Activated CD4-positive, alpha-beta T cell treated with anti-CD3 and anti-CD28 coated beads, Interleukin-2, amount 50 U/mL, for 16 hours (primary cell): Measurements from ENCODE around the gene MEIG1.
A peak's percentile ranks its signal among the peaks of the same experiment; 100 is the strongest.
"Not testable (repeated sequence)": the region's sequence is repeated elsewhere in the genome, so short reads cannot be mapped to it uniquely, and the experiment has no call there.

Experiments used
- DNase-seq: peaks from one replicate; pipeline ENCODE4 v3.0.0-alpha.2; 2020

MEIG1 gene, protein sequence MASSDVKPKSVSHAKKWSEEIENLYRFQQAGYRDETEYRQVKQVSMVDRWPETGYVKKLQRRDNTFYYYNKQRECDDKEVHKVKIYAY

DNA sequence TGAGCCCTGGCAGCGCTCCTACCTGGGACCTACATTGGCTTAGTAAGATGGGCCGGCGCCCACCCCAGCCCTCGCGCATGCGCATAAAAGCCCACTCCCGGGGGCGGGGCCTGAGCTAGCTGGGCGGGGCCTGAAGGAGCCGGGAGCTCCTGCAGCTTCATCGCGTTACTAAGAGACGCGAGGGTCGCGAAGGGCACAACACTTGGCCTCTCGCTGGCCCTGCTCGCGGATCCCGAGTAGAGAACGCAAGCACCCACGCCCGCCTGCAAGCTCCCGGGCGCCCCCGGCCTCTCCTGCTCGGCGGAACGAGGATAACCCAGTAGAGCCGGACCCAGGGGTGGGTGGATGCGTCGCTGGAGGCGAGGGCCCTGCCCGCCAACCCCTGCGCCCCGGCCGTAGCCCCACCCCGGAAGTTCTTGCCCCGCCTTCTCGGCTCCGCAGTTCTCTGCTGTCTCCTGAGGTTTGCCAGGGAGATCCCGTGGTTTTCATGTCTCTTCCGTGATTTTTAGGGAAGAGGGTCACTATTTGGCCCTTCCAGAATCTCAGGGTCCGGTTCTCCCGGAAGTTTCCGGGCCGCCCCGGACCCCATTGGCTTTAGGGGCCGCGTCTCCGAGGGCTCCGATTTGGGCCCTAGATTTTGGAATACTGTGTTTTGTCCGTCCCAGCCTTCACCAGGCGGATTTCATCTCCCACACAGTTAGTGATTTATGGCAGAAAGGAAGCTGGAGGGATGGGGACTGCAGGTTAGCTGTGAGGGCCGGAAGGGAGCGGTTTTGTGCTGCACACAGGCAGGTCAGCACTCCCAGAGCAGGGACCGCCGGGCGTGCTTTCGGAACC lies at the start of gene MEIG1:
MEIG1 (plus strand) TSS at position 168 of the 837 bp plus-strand sequence. CDS start 7,081 bp downstream, outside the sequence.
- peak; percentile 91 for DNase-seq

DNA sequence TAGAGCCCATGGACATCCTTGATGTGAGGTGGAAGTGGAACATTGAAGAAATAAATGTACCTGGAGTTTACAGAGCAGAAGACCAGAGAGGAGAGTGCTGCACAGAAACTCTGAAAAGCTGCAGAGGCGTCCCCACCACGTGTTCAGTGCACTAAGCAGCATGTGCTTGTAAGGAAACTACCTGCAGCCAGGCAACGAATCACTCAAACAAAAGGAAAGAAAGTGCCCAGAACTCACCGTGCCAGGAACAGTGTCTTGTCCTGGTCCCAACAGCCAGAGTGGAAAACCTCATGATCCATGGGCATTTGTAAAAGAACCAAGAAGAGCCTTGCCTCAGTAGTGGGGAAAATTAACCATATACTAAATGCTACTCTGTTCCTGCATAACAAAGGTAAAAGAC lies 48.2 kb upstream of the MEIG1 start:
- no peak for DNase-seq

DNA sequence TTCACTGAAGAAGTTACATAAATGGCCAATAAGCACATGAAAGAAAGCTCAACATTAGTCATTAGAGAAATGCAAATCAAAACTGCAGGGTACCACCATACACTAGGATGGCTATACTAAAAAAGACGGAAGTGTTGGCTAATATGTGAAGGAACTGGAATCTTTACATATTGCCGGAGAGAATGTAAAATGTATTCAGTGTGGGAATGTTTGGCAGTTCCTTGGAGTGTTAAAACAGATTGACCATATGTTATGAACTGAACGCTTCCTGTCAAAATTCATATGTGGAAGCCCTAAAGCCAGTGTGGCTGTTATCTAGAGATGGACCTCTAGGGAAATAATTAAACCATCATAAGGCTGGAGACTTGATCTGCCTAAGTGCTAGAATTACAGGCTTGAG lies 47.4 kb upstream of the MEIG1 start:
- no peak for DNase-seq

DNA sequence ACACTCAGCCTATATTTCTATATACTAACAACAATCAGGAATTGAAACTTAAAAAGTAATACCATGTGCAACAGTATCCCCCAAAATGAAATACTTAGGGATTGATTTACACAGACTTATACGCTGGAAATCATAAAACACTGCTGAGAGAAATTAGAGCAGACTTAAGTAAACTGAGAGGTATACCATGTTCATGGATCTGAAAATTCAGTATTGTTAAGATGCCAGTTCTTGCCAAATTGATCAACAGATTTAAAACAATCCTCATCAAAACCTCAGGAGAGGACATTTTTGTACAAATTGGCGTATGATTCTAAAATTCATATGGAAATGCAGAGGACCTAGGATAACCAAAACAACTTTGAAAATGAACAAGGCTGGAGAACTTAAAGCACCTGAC lies 42.6 kb upstream of the MEIG1 start:
- DNase-seq = no peak

DNA sequence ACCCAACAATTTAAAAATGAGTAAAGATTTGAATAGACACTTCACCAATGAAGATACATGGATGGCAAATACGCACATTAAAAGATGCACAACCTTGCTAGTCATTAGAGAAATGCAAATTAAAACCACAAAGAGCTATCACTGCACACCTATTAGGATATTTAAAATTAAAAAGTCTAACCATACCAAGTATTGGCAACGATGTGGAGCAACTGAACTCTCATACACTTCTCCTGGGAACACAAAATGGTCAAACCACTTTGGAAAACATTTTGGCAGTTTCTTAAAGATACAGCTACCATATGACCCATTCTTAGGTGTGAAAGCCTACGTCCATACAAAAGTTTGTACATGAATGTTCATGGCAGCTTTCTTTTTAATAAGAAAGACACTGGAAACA lies 41.4 kb upstream of the MEIG1 start:
- no peak for DNase-seq

DNA sequence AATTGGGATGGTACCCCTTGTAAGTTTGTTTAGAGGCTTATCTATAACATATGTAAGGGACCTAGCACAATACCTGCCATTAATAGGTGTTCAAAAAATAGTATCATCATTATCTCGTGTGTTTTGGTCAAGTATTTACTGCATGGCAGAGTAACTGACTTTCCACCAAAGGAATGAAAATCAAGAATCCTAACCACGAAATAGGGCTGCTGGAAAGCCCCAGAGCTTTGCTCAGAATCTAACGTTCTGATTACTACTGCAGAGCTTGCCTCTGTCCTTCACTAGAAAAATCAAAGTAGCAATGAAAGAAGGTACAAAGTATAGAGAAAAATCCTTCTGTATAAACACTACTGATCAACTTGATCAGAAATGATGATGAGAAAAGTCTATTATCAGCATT lies 40.2 kb upstream of the MEIG1 start:
- DNase-seq = no peak

DNA sequence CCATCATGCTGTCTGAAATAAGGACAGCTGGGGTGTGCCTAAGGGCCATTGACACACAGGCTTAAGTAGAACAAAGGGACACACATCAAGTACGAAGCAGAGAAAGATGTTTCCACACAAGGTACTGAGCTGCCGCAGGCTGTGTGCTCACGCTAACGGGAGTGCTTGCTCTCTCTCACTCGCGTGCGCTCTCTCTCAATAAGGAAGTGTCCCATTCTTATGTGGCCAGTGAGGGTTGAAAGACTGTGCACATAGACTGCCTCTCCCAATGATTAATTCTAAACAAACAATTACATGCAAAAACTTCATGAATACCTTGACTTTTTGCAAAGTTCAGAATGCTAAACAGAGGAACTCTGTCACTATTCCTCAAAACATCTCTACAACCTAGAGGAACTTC lies 35.2 kb upstream of the MEIG1 start:
- no peak for DNase-seq

DNA sequence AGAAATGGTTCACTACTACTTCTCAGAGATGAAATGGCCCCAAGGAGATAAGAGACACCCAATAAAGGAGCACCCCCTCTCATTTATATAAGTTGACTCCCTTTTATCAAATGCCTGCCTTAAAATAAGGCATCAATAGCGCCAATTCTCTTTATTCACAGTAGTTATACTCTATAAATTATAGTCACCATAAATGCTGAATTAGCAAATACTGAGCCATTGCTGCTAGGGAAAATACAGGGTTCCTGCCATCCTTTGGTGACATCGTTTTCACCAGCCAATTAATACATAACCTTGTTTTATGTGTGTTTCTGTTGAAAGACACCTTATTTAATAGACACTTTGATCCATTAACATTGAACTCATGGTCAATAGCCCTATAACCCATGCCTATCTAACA lies 33.9 kb upstream of the MEIG1 start:
- DNase-seq = no peak

DNA sequence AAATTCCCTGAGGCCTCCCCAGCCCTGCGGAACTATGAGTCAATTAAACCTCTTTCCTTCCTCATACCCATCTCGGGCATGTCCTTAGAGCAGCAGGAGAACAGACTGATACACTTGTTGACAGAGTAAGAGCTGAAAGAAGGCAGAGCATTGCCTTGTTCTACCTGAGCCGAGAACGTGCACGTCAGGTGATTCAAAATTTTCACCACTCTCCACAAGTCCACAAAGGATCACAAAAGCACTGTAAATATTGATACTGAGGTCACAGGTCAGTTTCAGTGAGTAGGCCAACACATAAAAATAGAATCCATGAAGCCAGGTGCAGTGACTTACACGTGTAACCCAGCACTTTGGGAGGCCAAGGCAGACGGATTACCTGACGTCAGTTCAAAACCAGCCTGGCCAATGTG lies 33.1 kb upstream of the MEIG1 start:
- no peak for DNase-seq

DNA sequence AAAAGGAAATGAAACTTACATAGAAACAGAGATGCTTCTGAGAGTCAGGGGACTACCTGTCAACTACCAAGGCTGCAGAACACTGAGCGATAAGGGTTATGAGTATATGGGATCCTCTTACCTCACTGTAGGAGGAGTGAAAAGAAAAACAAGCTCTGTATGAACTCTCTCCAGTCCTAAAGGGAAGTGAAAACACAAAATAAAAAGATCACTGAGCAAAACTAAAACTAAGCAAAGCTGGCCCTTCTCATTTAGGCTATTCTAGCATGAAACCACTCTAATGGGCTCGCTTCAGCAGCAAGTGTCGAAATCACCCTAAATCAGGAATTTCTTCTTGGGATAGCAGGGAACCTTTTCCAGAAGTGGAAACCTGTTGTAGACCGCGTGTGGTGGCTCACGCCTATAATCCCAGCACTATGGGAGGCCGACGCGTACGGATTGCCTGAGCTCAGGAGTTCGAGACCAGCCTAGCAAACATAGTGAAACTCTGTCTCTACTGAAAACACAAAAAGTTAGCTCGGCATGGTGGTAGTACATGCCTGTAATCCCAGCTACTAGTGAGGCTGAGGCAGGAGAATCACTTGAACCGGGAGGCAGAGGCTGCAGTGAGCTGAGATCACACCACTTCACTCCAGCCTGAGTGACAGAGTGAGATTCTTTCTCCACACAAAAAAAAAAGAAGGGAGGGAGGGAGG lies 32.3 kb upstream of the MEIG1 start:
- no peak for DNase-seq

DNA sequence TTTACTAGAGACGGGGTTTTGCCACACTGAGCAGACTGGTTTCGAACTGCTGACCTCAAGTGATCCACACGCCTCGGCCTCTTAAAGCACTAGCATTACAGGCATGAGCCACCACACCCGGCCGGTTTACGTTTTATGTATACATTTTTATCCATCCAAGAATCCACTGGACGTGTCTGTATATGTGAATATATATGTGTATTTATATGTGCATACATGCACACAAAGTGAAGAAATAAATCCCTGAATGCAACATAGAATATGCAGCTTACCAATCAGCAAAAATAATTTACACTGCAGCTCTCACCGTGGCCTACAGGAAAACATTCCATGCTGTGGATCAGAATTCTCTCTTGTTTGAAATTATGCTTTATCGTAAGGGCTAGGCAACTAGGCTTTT lies 28.6 kb upstream of the MEIG1 start:
- no peak for DNase-seq

DNA sequence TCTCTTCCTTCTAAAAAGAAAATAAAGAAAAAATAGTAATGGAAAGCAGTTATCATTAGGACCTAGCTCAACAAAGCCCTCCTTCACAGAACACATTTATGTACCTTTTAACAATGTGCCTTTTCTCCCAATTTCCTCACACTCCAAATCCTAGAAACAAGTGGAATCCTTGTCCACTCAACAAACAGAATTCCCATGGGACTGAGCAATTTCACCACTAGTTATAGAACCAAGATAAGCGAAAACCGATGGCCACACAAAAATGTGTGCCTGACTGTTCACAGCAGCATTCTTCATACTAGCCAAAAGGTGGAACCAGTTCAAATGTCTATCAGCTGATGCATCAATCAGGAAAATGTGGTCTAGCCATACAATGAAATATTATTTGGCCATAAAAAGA lies 22.6 kb upstream of the MEIG1 start:
- no peak for DNase-seq

DNA sequence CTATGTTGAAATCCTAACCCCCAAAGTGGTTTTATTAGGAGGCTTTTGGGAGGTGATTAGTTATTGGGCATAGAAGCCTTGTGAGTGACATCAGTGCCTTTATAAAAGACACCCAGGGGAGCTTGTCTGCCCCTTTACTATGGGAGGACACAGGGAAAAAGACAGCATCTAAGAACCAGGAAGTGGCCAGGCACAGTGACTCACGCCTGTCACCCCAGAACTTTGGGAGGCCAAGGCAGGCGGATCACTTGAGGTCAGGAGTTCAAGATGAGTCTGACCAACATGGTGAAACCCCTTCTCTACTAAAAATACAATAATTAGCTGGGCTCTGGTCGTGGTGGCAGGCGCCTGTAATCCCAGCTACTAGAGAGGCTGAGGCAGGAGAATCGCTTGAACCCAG lies 20.2 kb upstream of the MEIG1 start:
- DNase-seq = peak; percentile 48

DNA sequence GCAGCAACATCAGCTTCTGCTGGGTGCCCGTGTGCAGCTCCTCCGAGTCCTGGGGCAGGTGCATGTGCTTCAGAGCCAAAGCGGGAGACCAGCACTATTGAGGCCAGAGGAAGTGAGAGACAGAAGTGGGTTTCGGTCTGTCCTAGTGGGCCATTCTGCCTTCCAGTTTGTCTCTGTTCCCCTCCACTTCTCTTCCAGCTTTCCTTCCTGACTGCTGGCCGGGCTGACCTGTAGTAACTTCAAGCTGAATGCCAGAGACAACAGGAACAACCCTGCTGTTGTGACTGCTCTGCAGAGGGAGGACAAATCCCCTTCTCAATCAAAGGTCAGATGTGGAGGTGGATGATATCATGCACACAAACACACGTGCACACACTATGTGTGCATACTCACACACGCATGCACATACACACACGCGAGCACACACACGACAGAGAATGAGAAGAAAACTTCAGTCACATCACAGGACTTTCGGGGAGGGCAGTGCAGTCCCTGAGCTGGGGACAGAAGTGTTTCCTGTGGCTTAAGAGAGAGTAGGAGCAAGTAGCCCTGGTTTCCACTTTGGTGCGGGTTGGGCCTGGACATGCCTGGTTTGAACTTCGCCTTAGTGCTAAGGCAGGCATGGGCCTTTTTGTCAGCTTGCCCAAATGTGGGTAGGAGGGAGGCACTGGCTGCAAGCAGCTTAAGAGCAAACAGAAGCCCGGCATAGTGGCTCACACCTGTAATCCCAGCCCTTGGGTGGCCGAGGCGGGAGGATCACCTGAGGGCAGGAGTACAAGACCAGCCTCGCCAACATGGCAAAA lies 16.8 kb upstream of the MEIG1 start:
- not testable (repeated sequence) for DNase-seq

DNA sequence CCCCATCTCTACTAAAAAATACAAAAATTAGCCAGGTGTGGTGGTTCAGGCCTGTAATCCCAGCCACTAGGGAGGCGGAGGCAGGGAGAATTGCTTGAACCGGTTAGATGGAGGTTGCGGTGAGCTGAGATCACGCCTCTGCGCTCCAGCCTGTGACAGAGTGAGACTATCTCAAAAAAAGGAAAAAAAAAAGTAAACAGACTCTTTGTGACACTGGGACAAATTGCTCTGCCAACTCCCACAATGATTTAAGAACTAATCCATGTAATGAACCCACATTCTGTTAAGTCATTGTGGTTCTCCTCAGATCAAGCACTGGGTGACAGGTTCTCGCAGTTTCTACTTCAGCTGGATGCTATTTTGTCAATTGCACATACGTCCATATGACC lies 16.2 kb upstream of the MEIG1 start:
- not testable (repeated sequence) for DNase-seq

DNA sequence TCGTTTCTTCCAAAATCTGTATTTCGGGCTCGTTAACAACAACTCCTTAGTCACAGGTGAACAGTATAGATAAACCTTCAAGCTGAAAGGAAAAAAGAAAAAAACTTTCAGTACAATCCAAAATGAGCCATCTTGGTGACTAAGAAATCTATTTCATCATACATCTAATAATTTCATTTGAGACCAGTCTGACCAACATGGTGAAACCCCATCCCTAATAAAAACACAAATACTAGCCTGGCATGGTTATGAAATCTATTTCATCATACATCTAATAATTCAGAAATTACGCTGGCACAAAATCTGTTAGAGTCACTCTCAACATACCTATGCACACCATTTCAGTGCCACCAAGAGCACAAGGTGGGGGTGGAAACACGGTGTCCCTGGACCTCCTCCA lies 14.1 kb upstream of the MEIG1 start:
- no peak for DNase-seq

DNA sequence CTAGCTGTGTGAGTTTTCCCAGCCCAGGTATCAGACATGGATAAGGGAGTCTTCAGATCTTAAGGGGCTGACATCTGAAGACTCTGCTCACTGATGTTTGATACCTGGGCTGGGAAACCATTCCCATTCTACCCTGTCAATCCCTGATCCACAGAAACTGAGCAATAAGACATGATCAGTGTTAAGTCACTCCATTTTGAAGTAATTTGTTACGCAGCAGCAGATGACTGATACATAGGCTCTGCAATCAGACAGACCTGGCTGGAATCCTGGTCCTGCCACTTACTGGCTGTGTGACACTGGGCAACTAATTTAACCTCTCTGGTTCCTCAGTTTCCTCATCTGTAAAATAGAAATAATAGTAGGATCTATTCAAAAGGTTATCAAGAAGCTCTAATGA lies 11.9 kb upstream of the MEIG1 start:
- no peak for DNase-seq

DNA sequence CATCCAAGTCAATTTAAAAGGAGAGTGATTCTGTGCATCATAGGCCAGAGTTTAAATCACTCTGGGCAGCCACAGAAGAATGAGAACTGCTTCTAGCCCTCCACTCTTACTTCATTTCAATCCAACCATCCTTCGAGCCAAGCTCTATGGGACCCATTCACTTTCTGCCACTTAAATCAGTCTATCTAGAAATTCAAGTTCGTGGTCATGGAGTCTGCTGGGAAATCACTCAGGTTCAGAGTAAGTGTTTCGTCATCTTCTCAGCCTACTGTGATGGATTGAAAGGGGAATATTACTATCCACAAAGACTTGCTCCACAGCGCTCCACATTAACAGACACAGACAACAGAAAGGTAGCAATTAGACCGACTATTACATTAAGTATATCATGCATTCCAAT lies 9.9 kb upstream of the MEIG1 start:
- no peak for DNase-seq

DNA sequence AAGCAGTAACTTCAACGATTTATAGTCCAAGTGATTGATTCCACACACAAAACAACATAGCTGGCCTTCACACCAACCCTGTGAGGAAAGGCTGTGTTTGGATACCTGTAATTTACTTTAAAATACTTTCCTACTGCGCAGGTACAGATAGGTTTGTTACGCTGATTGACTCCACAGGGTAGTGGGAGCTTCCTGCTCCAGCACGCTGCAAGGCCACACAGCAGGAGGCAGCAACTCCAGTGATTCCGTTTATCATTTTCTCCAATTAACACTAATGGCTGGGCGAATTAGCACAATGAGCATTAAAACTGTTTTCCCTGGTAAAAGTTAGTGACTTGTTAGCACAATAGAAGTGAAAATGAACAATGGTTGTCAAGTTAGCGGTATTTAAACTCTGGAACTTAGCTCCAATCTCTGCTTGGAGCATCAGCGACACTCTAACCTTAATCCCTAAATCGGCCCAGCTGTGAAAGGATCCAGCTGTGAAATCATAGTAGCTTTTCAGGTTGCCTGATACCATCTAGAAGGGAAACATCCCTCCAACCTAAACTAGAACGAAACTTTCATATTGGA lies 6.3 kb upstream of the MEIG1 start:
- no peak for DNase-seq

DNA sequence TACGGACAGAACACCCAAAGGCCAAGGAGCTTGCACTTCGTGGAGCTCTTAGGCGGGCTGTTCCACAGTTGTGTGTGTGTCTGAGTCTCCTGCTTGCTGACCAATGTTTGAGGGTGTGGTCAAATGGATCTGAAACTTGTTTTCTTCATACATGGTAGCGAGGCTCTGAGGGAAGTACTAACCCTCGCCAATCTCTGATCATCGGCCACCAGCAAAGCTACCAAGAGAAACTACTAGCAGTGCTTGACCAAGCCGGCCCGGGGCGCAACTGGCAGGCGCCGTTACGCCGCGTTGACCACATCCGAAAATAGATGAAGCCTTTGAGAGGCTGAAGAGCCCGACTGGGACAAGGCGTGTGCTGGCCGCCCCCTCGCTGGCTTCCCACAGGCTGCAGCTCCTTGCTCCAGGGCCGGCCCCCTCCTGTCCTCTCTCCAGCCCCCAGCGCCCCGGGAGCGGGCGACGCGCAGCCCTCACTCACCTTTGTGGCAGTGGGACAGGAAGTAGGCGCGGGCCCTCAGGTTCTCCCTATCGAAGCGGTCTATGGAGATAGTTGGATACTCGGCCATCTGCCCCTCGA lies 5.7 kb upstream of the MEIG1 start:
- DNase-seq = peak; percentile 48

DNA sequence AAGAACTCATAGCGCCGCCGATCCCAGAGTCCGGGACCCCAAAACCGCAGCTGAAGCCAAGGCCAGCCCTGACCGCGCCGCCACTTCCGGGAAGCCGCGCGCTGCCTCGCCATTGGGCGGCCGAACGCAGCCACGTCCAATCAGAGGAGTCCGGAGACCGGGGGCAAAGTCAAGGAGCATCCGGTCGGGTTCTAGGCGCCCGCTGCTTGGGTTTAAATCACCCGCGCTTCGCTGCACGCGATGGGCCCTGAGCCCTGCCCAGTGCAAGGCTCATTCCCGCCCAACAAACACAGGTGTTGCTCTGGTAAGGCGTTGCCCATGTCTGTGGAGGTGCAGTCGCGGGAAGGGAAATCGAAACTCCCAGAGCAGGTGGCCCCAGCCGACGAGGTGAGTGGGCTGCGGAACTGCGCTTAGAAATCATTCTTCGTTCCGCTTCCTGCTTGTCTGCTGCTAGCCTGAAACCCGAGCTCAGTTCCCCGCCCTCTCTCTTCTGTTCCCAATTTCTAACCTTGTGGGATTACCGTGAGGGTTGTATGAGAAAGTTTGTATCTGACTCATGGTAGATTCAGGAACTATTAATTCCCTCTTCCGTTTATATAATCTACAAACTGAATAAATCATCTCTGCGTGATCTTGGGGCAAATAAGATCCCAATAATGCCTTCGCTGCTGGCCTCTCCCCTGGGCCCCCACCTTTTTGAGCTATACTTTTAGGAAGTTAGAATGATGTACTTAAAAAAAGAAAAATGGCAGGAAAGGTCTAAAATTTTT lies 5.0 kb upstream of the MEIG1 start, which contains the start of gene DCLRE1C:
DCLRE1C (minus strand) TSS at position 96 of the 770 bp plus-strand sequence; CDS start at position 10, 86 bp downstream.
- DNase-seq = peak; percentile 94

DNA sequence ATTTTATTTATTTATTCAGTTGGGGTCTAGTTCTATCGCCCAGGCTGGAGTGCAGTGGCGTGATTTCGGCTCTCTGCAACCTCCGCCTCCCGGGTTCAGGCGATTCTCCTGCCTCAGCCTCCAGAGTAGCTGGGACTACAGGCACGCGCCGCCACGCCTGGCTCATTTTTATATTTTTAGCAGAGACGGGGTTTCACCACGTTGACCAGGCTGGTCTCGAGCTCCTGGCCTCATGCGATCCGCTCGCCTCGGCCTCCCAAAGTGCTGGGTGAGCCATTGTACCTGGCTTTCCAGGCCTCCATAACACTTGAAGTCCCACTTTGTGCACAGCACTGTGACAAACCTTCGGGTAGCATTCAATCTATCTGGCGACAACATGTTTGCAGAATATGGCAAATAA lies 4.3 kb upstream of the MEIG1 start:
- DNase-seq = no peak
